ENCODE results near the gene HSPBP1. TPM values are rescaled to one million over a fixed set of nuclear protein-coding genes. Genes with fewer than 3 reads are reported as not detected.

HSPBP1 gene
- total and polyA plus RNA-seq, 2 of the 13 experiments (the other 11 are each of a cell fraction or from before 2014, with no cell fraction given), result 22.3 to 33.7 TPM

DNA sequence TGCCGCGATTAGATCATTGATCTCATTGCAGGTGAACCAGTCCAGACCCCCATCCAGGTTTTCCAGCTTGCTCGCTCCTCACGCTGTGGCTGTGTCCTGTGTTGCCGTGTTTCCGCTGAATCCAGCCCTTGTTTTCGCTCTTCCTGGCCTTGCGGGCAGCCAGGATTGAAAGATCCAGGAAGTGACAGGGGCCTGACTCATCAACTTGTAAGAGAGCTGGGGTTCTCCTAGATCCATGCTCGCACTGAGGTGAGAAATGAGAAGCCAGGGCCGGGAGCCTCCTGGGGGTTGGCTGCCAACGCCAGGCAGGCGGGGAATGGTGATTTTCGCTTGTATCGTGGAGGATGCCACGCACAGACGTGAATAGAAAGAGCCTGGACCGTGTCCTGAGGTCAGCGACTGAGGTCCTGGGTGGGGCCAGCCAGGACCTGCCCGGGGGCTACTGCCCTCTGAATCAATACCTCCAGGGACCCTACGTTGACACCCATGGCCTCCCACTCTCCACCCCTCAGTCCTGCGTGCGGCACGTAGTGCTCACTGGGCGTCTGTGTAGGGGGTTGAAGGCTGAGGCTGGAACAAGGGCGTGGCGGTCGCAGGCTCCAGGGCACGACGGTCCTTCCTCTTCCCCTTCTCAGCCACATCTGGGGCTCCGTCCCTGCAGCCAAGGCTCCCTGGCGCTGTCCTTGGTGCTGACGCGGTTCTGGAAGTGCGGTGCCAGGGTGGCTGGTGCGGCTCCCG is 63.3 kb downstream of the HSPBP1 start (continued):
- TF ChIP-seq, protein P1, sequence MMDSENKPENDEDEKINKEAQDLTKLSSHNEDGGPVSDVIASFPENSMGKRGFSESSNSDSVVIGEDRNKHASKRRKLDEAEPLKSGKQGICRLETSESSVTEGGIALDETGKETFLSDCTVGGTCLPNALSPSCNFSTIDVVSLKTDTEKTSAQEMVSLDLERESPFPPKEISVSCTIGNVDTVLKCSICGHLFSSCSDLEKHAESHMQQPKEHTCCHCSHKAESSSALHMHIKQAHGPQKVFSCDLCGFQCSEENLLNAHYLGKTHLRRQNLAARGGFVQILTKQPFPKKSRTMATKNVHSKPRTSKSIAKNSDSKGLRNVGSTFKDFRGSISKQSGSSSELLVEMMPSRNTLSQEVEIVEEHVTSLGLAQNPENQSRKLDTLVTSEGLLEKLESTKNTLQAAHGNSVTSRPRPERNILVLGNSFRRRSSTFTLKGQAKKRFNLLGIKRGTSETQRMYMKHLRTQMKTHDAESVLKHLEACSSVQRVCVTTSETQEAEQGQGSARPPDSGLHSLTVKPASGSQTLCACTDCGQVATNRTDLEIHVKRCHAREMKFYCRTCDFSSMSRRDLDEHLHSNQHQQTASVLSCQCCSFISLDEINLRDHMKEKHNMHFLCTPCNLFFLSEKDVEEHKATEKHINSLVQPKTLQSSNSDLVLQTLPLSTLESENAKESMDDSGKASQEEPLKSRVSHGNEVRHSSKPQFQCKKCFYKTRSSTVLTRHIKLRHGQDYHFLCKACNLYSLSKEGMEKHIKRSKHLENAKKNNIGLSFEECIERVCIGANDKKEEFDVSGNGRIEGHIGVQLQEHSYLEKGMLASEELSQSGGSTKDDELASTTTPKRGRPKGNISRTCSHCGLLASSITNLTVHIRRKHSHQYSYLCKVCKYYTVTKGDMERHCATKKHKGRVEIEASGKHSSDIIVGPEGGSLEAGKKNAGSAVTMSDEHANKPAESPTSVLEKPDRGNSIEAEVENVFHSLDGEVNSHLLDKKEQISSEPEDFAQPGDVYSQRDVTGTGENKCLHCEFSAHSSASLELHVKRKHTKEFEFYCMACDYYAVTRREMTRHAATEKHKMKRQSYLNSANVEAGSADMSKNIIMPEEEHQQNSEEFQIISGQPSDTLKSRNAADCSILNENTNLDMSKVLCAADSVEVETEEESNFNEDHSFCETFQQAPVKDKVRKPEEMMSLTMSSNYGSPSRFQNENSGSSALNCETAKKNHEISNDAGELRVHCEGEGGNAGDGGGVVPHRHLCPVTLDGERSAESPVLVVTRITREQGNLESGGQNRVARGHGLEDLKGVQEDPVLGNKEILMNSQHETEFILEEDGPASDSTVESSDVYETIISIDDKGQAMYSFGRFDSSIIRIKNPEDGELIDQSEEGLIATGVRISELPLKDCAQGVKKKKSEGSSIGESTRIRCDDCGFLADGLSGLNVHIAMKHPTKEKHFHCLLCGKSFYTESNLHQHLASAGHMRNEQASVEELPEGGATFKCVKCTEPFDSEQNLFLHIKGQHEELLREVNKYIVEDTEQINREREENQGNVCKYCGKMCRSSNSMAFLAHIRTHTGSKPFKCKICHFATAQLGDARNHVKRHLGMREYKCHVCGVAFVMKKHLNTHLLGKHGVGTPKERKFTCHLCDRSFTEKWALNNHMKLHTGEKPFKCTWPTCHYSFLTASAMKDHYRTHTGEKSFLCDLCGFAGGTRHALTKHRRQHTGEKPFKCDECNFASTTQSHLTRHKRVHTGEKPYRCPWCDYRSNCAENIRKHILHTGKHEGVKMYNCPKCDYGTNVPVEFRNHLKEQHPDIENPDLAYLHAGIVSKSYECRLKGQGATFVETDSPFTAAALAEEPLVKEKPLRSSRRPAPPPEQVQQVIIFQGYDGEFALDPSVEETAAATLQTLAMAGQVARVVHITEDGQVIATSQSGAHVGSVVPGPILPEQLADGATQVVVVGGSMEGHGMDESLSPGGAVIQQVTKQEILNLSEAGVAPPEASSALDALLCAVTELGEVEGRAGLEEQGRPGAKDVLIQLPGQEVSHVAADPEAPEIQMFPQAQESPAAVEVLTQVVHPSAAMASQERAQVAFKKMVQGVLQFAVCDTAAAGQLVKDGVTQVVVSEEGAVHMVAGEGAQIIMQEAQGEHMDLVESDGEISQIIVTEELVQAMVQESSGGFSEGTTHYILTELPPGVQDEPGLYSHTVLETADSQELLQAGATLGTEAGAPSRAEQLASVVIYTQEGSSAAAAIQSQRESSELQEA (CRISPR knock-in tag; IDR thresholded peaks at IDR 0.05; ENCODE audit: not compliant biosample characterization), result no peak
- TF ChIP-seq POLR2A (IDR thresholded peaks at IDR 0.05; ENCODE audit: insufficient read depth in 1 of 2, low read depth in 2 of 2, low read length in 2 of 2) (peak; percentile 50 to 61), ATF7 (IDR thresholded peaks at IDR 0.05) (0 out of 2 replicates have a peak, but pooled peaks have one; percentile 44), ATF7 (CRISPR knock-in tag; IDR thresholded peaks at IDR 0.05) (peak; percentile 80), NFAT5 (CRISPR knock-in tag; IDR thresholded peaks at IDR 0.05) (peak; percentile 94), PCBP2 (optimal IDR thresholded peaks at IDR 0.05; ENCODE audit: low read depth, low read length, poor library complexity, severe bottlenecking) (no peak), MZF1 (CRISPR knock-in tag; IDR thresholded peaks at IDR 0.05; ENCODE audit: borderline replicate concordance) (peak; percentile 87; the same call in 1 of the 2 replicates), ZSCAN9 (CRISPR knock-in tag; IDR thresholded peaks at IDR 0.05; ENCODE audit: borderline replicate concordance) (peak; percentile 98), ZNF713 (CRISPR knock-in tag; IDR thresholded peaks at IDR 0.05) (0 out of 2 replicates have a peak, but pooled peaks have one; percentile 45), ELF4 (CRISPR knock-in tag; IDR thresholded peaks at IDR 0.05; ENCODE audit: borderline replicate concordance) (peak; percentile 98), NCOR1 (IDR thresholded peaks at IDR 0.05; ENCODE audit: borderline replicate concordance, low read length) (no peak)
- TF ChIP-seq, protein P2, sequence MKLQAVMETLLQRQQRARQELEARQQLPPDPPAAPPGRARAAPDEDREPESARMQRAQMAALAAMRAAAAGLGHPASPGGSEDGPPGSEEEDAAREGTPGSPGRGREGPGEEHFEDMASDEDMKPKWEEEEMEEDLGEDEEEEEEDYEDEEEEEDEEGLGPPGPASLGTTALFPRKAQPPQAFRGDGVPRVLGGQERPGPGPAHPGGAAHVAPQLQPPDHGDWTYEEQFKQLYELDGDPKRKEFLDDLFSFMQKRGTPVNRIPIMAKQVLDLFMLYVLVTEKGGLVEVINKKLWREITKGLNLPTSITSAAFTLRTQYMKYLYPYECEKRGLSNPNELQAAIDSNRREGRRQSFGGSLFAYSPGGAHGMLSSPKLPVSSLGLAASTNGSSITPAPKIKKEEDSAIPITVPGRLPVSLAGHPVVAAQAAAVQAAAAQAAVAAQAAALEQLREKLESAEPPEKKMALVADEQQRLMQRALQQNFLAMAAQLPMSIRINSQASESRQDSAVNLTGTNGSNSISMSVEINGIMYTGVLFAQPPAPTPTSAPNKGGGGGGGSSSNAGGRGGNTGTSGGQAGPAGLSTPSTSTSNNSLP (IDR thresholded peaks at IDR 0.05; ENCODE audit: low read depth, low read length), result peak; percentile 98

Measured in HepG2 (cell line).